C4-2B (cell line): ENCODE measurements around the gene ACTL8.

ENCODE experiments used
- CTCF ChIP-seq: fragments of 450-650 bp; conservative IDR thresholded peaks from 2 replicates; pipeline ENCODE4 v1.5.1; 2017; ENCODE audit warnings: mild to moderate bottlenecking
- ZFX ChIP-seq: fragments of 450-650 bp; IDR thresholded peaks from 2 replicates; pipeline ENCODE4 v1.6.1; 2017

- TF ChIP-seq CTCF (no peak), ZFX (no peak)
Measured at GRCh38 chr1:17732475-17732874, 22.7 kb upstream of the ACTL8 start.
